ENCODE results near the gene MORN3. TPM values are rescaled to one million over a fixed set of nuclear protein-coding genes. Genes with fewer than 3 reads are reported as not detected.

The MORN3 gene
- total and polyA plus RNA-seq, 8 donors = 0.17 to 2.8 (median 1.5) TPM

- Histone ChIP-seq H3K36me3 (peaks cover 0 to 5% of the 10 kb centered on the region in 2 donors), H3K9me3 (no peaks in the 10 kb centered on the region), H3K4me1 (peaks cover 4 to 23% of the 10 kb centered on the region in 2 donors), H3K4me3 (no peak overlapping the region), H3K27me3 (no peaks in the 10 kb centered on the region), H3K27ac (peak overlapping the region in 1 of 2 donors; percentile 58)
- intact Hi-C loops (cut with DNase I) = no loop called here
- DNase-seq (peak in 1 of 4 donors; percentile 13), ATAC-seq (no peak)
- TF ChIP-seq, protein P1, sequence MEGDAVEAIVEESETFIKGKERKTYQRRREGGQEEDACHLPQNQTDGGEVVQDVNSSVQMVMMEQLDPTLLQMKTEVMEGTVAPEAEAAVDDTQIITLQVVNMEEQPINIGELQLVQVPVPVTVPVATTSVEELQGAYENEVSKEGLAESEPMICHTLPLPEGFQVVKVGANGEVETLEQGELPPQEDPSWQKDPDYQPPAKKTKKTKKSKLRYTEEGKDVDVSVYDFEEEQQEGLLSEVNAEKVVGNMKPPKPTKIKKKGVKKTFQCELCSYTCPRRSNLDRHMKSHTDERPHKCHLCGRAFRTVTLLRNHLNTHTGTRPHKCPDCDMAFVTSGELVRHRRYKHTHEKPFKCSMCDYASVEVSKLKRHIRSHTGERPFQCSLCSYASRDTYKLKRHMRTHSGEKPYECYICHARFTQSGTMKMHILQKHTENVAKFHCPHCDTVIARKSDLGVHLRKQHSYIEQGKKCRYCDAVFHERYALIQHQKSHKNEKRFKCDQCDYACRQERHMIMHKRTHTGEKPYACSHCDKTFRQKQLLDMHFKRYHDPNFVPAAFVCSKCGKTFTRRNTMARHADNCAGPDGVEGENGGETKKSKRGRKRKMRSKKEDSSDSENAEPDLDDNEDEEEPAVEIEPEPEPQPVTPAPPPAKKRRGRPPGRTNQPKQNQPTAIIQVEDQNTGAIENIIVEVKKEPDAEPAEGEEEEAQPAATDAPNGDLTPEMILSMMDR (IDR thresholded peaks at IDR 0.05) = no peak
Observed at GRCh38 chr12:121649819-121650353, 19.6 kb downstream of the MORN3 start.

DNA sequence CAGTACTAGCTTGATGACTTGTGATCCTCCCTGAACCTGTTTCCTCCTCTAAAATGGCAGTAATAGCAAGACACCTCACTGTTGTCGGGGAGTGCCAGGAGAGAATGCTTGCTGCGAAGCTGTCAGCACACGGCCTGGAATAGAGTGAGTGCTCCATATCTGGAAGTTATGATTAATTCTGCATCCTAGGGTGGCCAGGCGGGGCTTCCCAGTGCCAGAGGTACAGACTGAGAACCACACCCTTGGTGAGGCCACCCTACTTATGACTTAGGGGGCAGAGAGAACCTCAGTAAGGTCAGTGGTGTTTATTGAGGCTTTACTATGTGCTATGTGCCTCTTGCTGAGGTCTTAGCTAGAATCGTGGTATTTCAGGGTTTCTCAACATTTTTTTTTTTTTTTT lies 20.1 kb downstream of the MORN3 start:
- intact Hi-C loops (cut with DNase I) = no loop called here
- no peak overlapping the region for H3K27ac ChIP-seq
- H3K36me3 ChIP-seq = peaks cover 0 to 5% of the 10 kb centered on the region in 2 donors
- ATAC-seq = peak; percentile 10
- H3K4me1 ChIP-seq = peaks cover 4 to 23% of the 10 kb centered on the region in 2 donors
- TF ChIP-seq, protein P1 (IDR thresholded peaks at IDR 0.05) = no peak
- no peaks in the 10 kb centered on the region for H3K27me3 ChIP-seq
- H3K9me3 ChIP-seq = no peaks in the 10 kb centered on the region
- no peak overlapping the region for H3K4me3 ChIP-seq
- peak in 1 of 4 donors; percentile 24 for DNase-seq

DNA sequence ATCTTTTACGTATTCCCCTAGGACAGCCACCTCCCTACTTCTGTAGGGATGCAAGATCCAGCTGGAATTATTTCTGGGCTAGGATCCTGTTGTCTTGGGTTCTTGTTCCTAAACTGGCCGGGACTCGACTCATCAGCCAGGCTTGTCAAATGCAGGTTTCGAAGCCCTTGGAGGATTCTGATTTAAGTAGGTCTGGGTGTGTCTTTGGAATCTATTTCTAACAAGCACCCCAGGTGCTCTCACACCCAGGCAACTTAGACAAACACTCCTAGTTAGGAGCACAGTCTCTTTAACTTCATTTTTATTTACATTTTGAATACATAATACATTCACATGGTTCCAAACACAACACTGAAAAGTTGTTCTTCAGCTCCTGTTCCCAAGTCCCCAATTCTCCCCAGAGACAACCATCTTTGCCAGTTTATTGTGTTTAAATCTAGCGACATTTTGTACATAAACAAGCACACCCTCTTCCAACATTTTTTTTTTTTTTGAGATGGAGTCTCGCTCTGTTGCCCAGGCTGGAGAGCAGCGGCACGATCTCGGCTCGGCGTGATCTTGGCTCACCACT lies 20.9 kb downstream of the MORN3 start:
- intact Hi-C loops (cut with DNase I) = no loop called here
- H3K4me1 ChIP-seq = peaks cover 4 to 23% of the 10 kb centered on the region in 2 donors
- no peak overlapping the region for H3K4me3 ChIP-seq
- H3K36me3 ChIP-seq = peaks cover 0 to 5% of the 10 kb centered on the region in 2 donors
- H3K27ac ChIP-seq = peak overlapping the region in 1 of 2 donors; percentile 7
- no peaks in the 10 kb centered on the region for H3K9me3 ChIP-seq
- ATAC-seq (peak; percentile 90), DNase-seq (peak in 1 of 4 donors; percentile 21)
- TF ChIP-seq, protein P1 (IDR thresholded peaks at IDR 0.05) = no peak
- H3K27me3 ChIP-seq = no peaks in the 10 kb centered on the region

DNA sequence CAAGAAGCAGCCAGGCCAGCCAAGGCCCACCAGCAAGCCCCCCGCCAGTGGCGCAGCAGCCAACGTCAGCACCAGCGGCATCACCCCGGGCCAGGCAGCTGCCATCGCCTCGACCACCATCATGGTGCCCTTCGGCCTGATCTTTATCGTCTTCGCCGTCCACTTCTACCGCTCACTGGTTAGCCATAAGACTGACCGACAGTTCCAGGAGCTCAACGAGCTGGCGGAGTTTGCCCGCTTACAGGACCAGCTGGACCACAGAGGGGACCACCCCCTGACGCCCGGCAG lies 28.2 kb downstream of the MORN3 start:
- intact Hi-C loops (cut with DNase I) = no loop called here
- DNase-seq = no peak
- TF ChIP-seq, protein P1 (IDR thresholded peaks at IDR 0.05) = no peak

DNA sequence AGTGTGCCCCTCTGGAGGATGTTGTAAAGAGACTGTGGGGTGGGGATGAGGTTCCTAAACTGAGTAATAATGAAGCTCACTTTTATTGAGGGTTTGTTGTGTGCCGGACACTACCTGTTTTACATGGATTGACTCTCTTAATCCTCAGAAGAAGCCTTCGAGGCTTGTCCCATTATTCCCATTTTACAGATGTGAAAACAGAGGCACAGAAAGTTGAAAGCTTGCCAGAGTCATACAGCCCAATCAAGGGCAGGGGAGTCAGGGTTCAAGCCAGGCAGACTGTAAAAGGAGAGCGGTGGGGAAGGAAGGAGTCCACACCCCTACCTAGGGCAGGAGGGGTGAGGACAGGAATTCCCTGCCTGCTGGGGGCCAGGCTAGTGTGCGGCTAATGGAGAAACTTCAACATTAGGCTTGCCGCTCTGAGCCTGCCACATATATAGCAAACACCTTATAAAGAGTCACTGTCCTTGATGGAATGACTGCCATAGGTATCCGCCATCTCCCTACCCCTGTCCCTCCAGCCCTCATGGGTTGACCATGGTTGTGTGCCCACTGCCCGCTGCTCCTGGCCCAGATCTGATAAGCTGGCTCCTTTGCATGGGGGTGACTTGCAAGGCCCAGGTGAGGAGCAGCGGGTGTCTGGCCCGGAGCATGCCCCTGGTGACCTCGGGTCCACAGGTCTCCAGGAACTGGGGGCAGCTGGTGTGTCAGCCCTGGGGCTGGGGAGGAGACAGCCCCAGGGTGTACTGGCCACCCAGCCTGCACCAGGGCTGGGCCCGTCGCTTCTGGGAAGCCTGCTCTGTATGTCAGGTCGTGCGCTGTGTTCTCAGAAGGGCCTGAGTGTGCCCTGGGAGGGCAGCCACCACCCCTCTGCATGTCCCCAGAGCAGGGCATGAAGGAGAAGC lies 30.9 kb downstream of the MORN3 start:
- peaks cover 0 to 13% of the 10 kb centered on the region in 2 donors for H3K36me3 ChIP-seq
- no peaks in the 10 kb centered on the region for H3K27me3 ChIP-seq
- no peaks in the 10 kb centered on the region for H3K9me3 ChIP-seq
- ATAC-seq = no peak
- H3K27ac ChIP-seq = peak overlapping the region in 1 of 2 donors; percentile 85
- intact Hi-C loops (cut with DNase I) = no loop called here
- no peak overlapping the region for H3K4me3 ChIP-seq
- TF ChIP-seq, protein P1 (IDR thresholded peaks at IDR 0.05) = no peak
- peaks cover 0 to 33% of the 10 kb centered on the region in 2 donors for H3K4me1 ChIP-seq
- DNase-seq = no peak

More for the DNA sequence above, 28.2 kb downstream of the MORN3 start:
- no peak for ATAC-seq
- H3K27me3 ChIP-seq = no peaks in the 10 kb centered on the region
- peaks cover 0 to 17% of the 10 kb centered on the region in 2 donors for H3K36me3 ChIP-seq
- no peak overlapping the region for H3K27ac ChIP-seq
- H3K4me3 ChIP-seq = no peak overlapping the region
- peaks cover 0 to 24% of the 10 kb centered on the region in 2 donors for H3K4me1 ChIP-seq
- no peaks in the 10 kb centered on the region for H3K9me3 ChIP-seq
